Measurements from ENCODE around the gene LINC01488. TPM values are rescaled to one million over a fixed set of nuclear protein-coding genes. Genes with fewer than 3 reads are reported as not detected.

The LINC01488 gene
- total and polyA plus RNA-seq, 2 of the 13 experiments (the other 11 are each of a cell fraction or from before 2014, with no cell fraction given): 0.26 to 0.58 TPM

- TF ChIP-seq MLX (CRISPR knock-in tag; IDR thresholded peaks at IDR 0.05) (peak; percentile 40; the same call in 1 of the 2 replicates), ZNF687 (CRISPR knock-in tag; IDR thresholded peaks at IDR 0.05) (peak; percentile 69), ZNF543 (CRISPR knock-in tag; IDR thresholded peaks at IDR 0.05) (0 out of 2 replicates have a peak, but pooled peaks have one; percentile 22), EP300 (IDR thresholded peaks at IDR 0.05; ENCODE audit: low read depth in 2 of 2, low read length in 2 of 2) (peak; percentile 55 to 65; a peak in 2 of 4 replicates), EP300 (CRISPR knock-in tag; IDR thresholded peaks at IDR 0.05; ENCODE audit: borderline replicate concordance) (0 out of 2 replicates have a peak, but pooled peaks have one; percentile 19), MEIS1 (CRISPR knock-in tag; IDR thresholded peaks at IDR 0.05; ENCODE audit: borderline replicate concordance) (0 out of 2 replicates have a peak, but pooled peaks have one; percentile 32), FOSL2 (CRISPR knock-in tag; IDR thresholded peaks at IDR 0.05) (peak; percentile 32), SOX6 (IDR thresholded peaks at IDR 0.05) (no peak), SOX6 (CRISPR knock-in tag; IDR thresholded peaks at IDR 0.05) (peak; percentile 61), MED1 (CRISPR knock-in tag; IDR thresholded peaks at IDR 0.05) (peak; percentile 54), HDAC2 (CRISPR knock-in tag; IDR thresholded peaks at IDR 0.05) (0 out of 2 replicates have a peak, but pooled peaks have one; percentile 23), NFYC (CRISPR knock-in tag; IDR thresholded peaks at IDR 0.05) (0 out of 2 replicates have a peak, but pooled peaks have one; percentile 28), PAXIP1 (CRISPR knock-in tag; conservative IDR thresholded peaks at IDR 0.05) (peak; percentile 50; the same call in 1 of the 2 replicates), THAP7 (CRISPR knock-in tag; IDR thresholded peaks at IDR 0.05) (no peak), SKIL (CRISPR knock-in tag; IDR thresholded peaks at IDR 0.05; ENCODE audit: borderline replicate concordance) (peak; percentile 91), IRF1 (CRISPR knock-in tag; IDR thresholded peaks at IDR 0.05; ENCODE audit: low read depth) (no peak)
Observed at GRCh38 chr11:69485337-69486041, 4.0 kb downstream of the LINC01488 start (continued).
